Measurements from ENCODE around the gene DHX8. TPM values are rescaled to one million over a fixed set of nuclear protein-coding genes. Genes with fewer than 3 reads are reported as not detected.
"Not testable (repeated sequence)": the region's sequence is repeated elsewhere in the genome, so short reads cannot be mapped to it uniquely, and the experiment has no call there.

Gene DHX8
- total RNA-seq, 2 experiments from 2014 or later: 42.6 to 46.9 TPM

- Mint-ChIP-seq H3K4me1 (peaks cover 5% of the 10 kb centered on the region), H3K27me3 (no peaks in the 10 kb centered on the region), H3K9me3 (ENCODE audit: low read depth) (no peaks in the 10 kb centered on the region), H3K36me3 (ENCODE audit: low read depth) (peaks cover 4% of the 10 kb centered on the region), H3K27ac (no peak overlapping the region), H3K4me3 (no peak overlapping the region)
- DNase-seq (no peak), ATAC-seq (no peak)
- POLR2A ChIA-PET: no interaction called here
- intact Hi-C loops (cut with DNase I, micrococcal nuclease): loop anchor here (5.0 kb wide), 4 partner anchors 138 to 658 kb away; partner anchors contain the start of genes BECN1 (in 1 of the 2) and VAT1 (in 1 of the 2)
- CTCF ChIA-PET: interaction anchor here (6.8 kb wide), 1 partner anchor 83 kb away, joined by 240 read pairs; the partner anchor contains the start of gene ARL4D
These were observed 3.8 kb upstream of the DHX8 start for GRCh38 chr17:43479948-43480347.

- ATAC-seq (no peak), DNase-seq (no peak)
- no peaks in the 10 kb centered on the region for H3K27me3 Mint-ChIP-seq
- peaks cover 4% of the 10 kb centered on the region for H3K36me3 Mint-ChIP-seq (ENCODE audit: low read depth)
- CTCF ChIA-PET: interaction anchor here (0.6 to 6.8 kb wide), 16 partner anchors 9 to 1126 kb away, joined by 3 to 240 read pairs (median 5); partner anchors contain the start of gene ARL4D
- H3K27ac Mint-ChIP-seq: peak overlapping the region; percentile 2
- POLR2A ChIA-PET: interaction anchor here (2.1 to 3.5 kb wide), 3 partner anchors 84 to 114 kb away, joined by 13 to 72 read pairs (median 22); partner anchors contain the start of gene ARL4D
- no peaks in the 10 kb centered on the region for H3K9me3 Mint-ChIP-seq (ENCODE audit: low read depth)
- intact Hi-C loops (cut with DNase I, micrococcal nuclease): loop anchor here (1.0 to 5.0 kb wide), 11 partner anchors 64 to 660 kb away; partner anchors contain the start of genes ARL4D (in 2 of the 2), BECN1 (in 1 of the 2), ETV4 (in 1 of the 2) and TMEM101 (in 1 of the 2)
- H3K4me1 Mint-ChIP-seq: peaks cover 17% of the 10 kb centered on the region
- H3K4me3 Mint-ChIP-seq: no peak overlapping the region
These were observed 1.4 kb upstream of the DHX8 start for GRCh38 chr17:43482103-43483012.

GRCh38 chr17:43490621-43491020 lies 6.8 kb downstream of the DHX8 start:
- intact Hi-C loops (cut with DNase I, micrococcal nuclease): no loop called here
- no peak for ATAC-seq

DNA sequence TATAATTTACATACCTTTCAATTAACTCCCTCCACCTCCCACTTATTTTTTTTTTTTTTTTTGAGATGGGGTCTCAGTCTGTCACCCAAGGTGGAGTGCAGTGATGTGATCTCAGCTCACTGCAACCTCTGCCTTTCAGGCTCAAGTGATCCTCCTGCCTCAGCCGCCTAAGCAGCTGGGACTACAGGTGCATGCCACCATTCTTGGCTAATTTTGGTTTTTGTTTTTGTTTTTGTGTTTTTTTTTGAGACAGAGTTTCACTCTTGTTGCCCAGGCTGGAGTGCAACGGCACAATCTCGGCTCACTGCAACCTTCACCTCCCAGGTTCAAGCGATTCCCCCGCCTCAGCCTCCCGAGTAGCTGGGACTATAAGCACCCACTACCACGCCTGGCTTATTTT lies 25.7 kb downstream of the DHX8 start:
- ChIA-PET CTCF (interaction anchor here (1.2 kb wide), 1 partner anchor 23 kb away, joined by 3 read pairs; no protein-coding TSS in a partner anchor), POLR2A (interaction anchor here (0.8 kb wide), 1 partner anchor 142 kb away, joined by 3 read pairs; no protein-coding TSS in a partner anchor)
- intact Hi-C loops (cut with DNase I, micrococcal nuclease); H3K9me3 Mint-ChIP-seq (ENCODE audit: low read depth); ATAC-seq; DNase-seq; H3K4me1 Mint-ChIP-seq; H3K27me3 Mint-ChIP-seq; H3K27ac Mint-ChIP-seq; H3K4me3 Mint-ChIP-seq: not testable (repeated sequence)
- peaks cover 49% of the 10 kb centered on the region for H3K36me3 Mint-ChIP-seq (ENCODE audit: low read depth)

More at GRCh38 chr17:43490621-43491020, 6.8 kb downstream of the DHX8 start:
- Mint-ChIP-seq H3K4me3 (no peak overlapping the region), H3K36me3 (ENCODE audit: low read depth) (peaks cover 31% of the 10 kb centered on the region), H3K27me3 (no peaks in the 10 kb centered on the region), H3K27ac (no peak overlapping the region), H3K9me3 (ENCODE audit: low read depth) (no peaks in the 10 kb centered on the region), H3K4me1 (peaks cover 8% of the 10 kb centered on the region)
- POLR2A ChIA-PET: no interaction called here
- DNase-seq: no peak
- CTCF ChIA-PET: interaction anchor here (0.6 to 0.9 kb wide), 2 partner anchors 33 to 87 kb away, joined by 3 to 5 read pairs; no protein-coding TSS in a partner anchor

GRCh38 chr17:43511199-43511598 lies 27.4 kb downstream of the DHX8 start:
- H3K27ac Mint-ChIP-seq; ATAC-seq; DNase-seq; H3K9me3 Mint-ChIP-seq (ENCODE audit: low read depth); intact Hi-C loops (cut with DNase I, micrococcal nuclease); H3K27me3 Mint-ChIP-seq; H3K4me1 Mint-ChIP-seq; POLR2A ChIA-PET; H3K4me3 Mint-ChIP-seq: not testable (repeated sequence)
- CTCF ChIA-PET: interaction anchor here (1.0 kb wide), 1 partner anchor 15 kb away, joined by 4 read pairs; no protein-coding TSS in a partner anchor
- peaks cover 39% of the 10 kb centered on the region for H3K36me3 Mint-ChIP-seq (ENCODE audit: low read depth)

- Mint-ChIP-seq H3K9me3 (ENCODE audit: low read depth) (no peaks in the 10 kb centered on the region), H3K27ac (no peak overlapping the region), H3K4me1 (peaks cover 8% of the 10 kb centered on the region), H3K36me3 (ENCODE audit: low read depth) (peaks cover 48% of the 10 kb centered on the region), H3K4me3 (no peak overlapping the region), H3K27me3 (no peaks in the 10 kb centered on the region)
- ChIA-PET CTCF (interaction anchor here (0.6 to 1.4 kb wide), 5 partner anchors 10 to 184 kb away, joined by 3 to 4 read pairs (median 3); no protein-coding TSS in a partner anchor), POLR2A (interaction anchor here (0.6 kb wide), 1 partner anchor 94 kb away, joined by 3 read pairs; no protein-coding TSS in a partner anchor)
- intact Hi-C loops (cut with DNase I, micrococcal nuclease): no loop called here
- DNase-seq: no peak
- no peak for ATAC-seq
These were observed 31.9 kb downstream of the DHX8 start for GRCh38 chr17:43515656-43516055.

DNA sequence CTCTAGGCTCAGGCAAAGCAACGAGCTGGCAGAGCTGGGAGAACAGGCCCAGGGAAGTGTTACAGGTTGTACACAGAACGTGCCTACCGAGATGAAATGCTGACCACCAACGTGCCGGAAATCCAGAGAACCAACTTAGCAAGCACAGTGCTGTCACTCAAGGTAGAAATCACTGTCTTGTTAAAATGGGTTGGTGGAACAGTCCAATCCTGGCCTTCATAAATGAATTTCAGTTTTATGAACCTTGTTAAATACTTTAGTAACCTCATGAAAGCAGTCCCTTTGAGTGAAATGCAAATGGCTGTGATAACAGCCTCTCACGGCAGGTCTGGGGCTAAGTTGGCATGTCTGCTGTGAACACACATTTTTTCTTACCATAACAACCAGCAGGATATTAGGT lies 33.4 kb downstream of the DHX8 start:
- Mint-ChIP-seq H3K27ac (no peak overlapping the region), H3K4me3 (no peak overlapping the region), H3K36me3 (ENCODE audit: low read depth) (peaks cover 57% of the 10 kb centered on the region), H3K4me1 (peaks cover 8% of the 10 kb centered on the region), H3K27me3 (no peaks in the 10 kb centered on the region), H3K9me3 (ENCODE audit: low read depth) (no peaks in the 10 kb centered on the region)
- intact Hi-C loops (cut with DNase I, micrococcal nuclease): no loop called here
- POLR2A ChIA-PET: no interaction called here
- CTCF ChIA-PET: interaction anchor here (0.6 to 1.5 kb wide), 4 partner anchors 9 to 137 kb away, joined by 3 to 5 read pairs (median 3); no protein-coding TSS in a partner anchor
- DNase-seq: no peak
- ATAC-seq: no peak

DNA sequence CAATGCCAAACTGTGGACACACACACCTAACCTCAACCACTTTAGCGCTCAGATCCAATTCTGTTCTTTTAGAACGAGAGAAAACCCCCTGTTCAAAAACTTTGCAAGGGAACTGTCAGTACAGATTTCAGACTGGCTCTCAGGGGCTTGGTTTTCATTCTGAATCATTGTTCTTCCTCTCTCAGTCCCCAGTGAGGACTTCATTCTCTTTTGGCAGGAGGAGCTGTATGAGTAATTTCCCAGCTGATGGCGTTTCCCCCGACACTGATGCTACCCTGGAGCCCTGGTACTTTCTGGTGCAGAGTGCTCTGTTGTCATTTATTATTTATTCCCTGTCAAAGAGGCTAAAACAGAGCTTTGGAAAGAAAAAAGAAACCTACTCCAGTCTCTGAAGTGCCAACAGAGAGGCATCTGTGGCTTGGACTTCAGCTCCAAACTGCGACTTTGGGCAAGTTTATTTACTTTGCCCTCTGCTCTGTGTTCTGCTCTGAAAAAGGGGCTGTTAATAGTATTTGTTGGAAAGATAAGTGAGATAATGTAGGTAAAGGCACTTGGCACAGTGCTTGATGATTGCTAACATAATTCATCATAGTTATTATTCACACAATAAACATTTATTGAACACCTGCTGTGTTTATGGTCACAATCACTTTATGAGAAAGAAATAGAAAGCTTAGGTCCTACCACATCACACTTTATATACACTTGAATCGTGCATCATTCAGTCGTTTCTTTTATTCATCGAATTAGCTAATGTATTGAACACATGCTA lies 34.0 kb downstream of the DHX8 start:
- intact Hi-C loops (cut with DNase I, micrococcal nuclease): no loop called here
- Mint-ChIP-seq H3K36me3 (ENCODE audit: low read depth) (peaks cover 52% of the 10 kb centered on the region), H3K4me3 (no peak overlapping the region), H3K27ac (no peak overlapping the region), H3K4me1 (peaks cover 8% of the 10 kb centered on the region), H3K9me3 (ENCODE audit: low read depth) (no peaks in the 10 kb centered on the region), H3K27me3 (no peaks in the 10 kb centered on the region)
- ChIA-PET CTCF (interaction anchor here (0.6 to 1.5 kb wide), 6 partner anchors 8 to 137 kb away, joined by 3 to 5 read pairs (median 3); no protein-coding TSS in a partner anchor), POLR2A (no interaction called here)
- peak; percentile 13 for DNase-seq
- ATAC-seq: peak; percentile 71

DNA sequence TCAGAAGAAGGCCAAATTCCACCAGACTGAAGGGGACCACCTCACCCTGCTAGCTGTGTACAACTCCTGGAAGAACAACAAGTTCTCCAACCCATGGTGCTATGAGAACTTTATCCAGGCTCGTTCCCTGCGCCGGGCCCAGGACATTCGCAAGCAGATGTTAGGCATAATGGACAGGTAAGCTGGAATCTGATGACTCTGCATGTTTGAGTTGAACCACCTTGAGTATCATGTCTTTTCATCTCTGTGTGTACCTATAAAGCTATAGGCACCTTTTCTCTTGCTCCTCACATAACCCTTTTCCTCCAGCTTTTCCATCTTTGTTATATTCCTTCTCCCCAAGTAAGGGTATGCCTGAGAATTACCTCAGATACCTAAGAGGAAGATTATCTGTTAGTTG lies 37.6 kb downstream of the DHX8 start:
- no peak for ATAC-seq
- H3K4me3 Mint-ChIP-seq: no peak overlapping the region

GRCh38 chr17:43524945-43525575 lies 41.3 kb downstream of the DHX8 start:
- Mint-ChIP-seq H3K9me3 (ENCODE audit: low read depth) (no peaks in the 10 kb centered on the region), H3K27me3 (no peaks in the 10 kb centered on the region), H3K27ac (no peak overlapping the region), H3K4me1 (no peaks in the 10 kb centered on the region), H3K36me3 (ENCODE audit: low read depth) (peaks cover 30% of the 10 kb centered on the region), H3K4me3 (no peak overlapping the region)
- DNase-seq: no peak
- ChIA-PET CTCF (interaction anchor here (0.5 to 1.0 kb wide), 4 partner anchors 12 to 403 kb away, joined by 3 read pairs; partner anchors contain the start of gene DHX8), POLR2A (interaction anchor here (0.6 kb wide), 1 partner anchor 26 kb away, joined by 3 read pairs; no protein-coding TSS in a partner anchor)
- intact Hi-C loops (cut with DNase I, micrococcal nuclease): no loop called here
- no peak for ATAC-seq

More for the DNA sequence above, 37.6 kb downstream of the DHX8 start:
- CTCF ChIA-PET: interaction anchor here (0.9 to 1.6 kb wide), 5 partner anchors 21 to 153 kb away, joined by 3 to 6 read pairs (median 4); partner anchors contain the start of gene DHX8
- POLR2A ChIA-PET: no interaction called here
- Mint-ChIP-seq H3K9me3 (ENCODE audit: low read depth) (no peaks in the 10 kb centered on the region), H3K27ac (no peak overlapping the region), H3K27me3 (no peaks in the 10 kb centered on the region), H3K36me3 (ENCODE audit: low read depth) (peaks cover 56% of the 10 kb centered on the region), H3K4me1 (peaks cover 8% of the 10 kb centered on the region)
- intact Hi-C loops (cut with DNase I, micrococcal nuclease): no loop called here
- no peak for DNase-seq

Measured in activated CD4-positive, alpha-beta T cell treated with anti-CD3 and anti-CD28 coated beads for 36 hours (primary cell).